ENCODE results near the gene CACNG7. TPM values are rescaled to one million over a fixed set of nuclear protein-coding genes. Genes with fewer than 3 reads are reported as not detected.

CACNG7 gene
- total RNA-seq, 6 experiments from 2014 or later: not detected

- intact Hi-C loops (cut with DNase I): no loop called here
- ATAC-seq: no peak
- H3K27me3 ChIP-seq: peaks cover 0 to 7% of the 10 kb centered on the region in 2 donors
- no peaks in the 10 kb centered on the region for H3K36me3 ChIP-seq
- H3K4me3 ChIP-seq: no peak overlapping the region
- no peaks in the 10 kb centered on the region for H3K9me3 ChIP-seq
- H3K27ac ChIP-seq: no peak overlapping the region
- H3K4me1 ChIP-seq: peaks cover 0 to 7% (median 0%) of the 10 kb centered on the region in 4 donors
- TF ChIP-seq CTCF (IDR thresholded peaks at IDR 0.05): no peak
- no peak for TF ChIP-seq POLR2A (IDR thresholded peaks at IDR 0.05)
- DNase-seq: no peak
- WGBS (ENCODE audit: insufficient coverage, low coverage, low lambda C conversion rate, missing lambda C conversion rate): 72% methylated on average over 10 of the region's 10 CpGs
These were observed 24.0 kb upstream of the CACNG7 start for GRCh38 chr19:53885036-53885435.

DNA sequence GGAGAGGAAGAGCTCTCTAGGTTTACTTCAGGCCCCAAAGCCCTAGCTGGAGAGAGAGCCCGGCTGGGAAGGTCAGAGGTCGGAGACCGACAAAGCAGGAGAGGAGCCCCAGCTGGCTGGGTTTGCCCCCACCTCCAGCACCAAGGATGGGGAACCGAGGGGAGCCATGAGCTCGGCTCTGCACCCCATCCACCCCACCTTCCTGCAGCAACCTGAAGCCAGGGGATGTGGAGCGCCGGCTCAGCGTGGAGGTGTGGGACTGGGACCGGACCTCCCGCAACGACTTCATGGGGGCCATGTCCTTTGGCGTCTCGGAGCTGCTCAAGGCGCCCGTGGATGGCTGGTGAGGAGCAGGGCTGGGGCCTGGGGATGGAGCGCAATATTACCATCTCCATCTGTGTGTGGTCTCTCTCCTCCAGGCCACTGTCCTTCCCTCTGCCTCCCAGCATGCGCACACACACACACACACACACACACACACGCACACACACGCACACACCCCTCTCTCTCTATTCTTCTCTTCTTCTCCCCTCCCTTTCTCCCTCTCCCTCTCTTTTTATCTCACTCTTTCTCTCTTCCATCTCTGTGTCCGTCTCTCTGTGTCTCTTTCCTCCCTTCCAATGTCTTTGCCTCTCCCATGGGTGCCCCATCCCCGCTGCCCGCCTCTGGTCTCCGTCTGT lies 16.6 kb upstream of the CACNG7 start:
- Histone ChIP-seq H3K4me1 (no peaks in the 10 kb centered on the region), H3K27me3 (no peaks in the 10 kb centered on the region), H3K36me3 (no peaks in the 10 kb centered on the region), H3K27ac (no peak overlapping the region), H3K9me3 (no peaks in the 10 kb centered on the region), H3K4me3 (no peak overlapping the region)
- ATAC-seq (no peak), DNase-seq (no peak)
- no peak for TF ChIP-seq POLR2A (IDR thresholded peaks at IDR 0.05)
- TF ChIP-seq CTCF (IDR thresholded peaks at IDR 0.05): no peak
- intact Hi-C loops (cut with DNase I): no loop called here
- WGBS (ENCODE audit: insufficient coverage, low coverage, low lambda C conversion rate, missing lambda C conversion rate): 39% methylated on average over 8 of the region's 23 CpGs

DNA sequence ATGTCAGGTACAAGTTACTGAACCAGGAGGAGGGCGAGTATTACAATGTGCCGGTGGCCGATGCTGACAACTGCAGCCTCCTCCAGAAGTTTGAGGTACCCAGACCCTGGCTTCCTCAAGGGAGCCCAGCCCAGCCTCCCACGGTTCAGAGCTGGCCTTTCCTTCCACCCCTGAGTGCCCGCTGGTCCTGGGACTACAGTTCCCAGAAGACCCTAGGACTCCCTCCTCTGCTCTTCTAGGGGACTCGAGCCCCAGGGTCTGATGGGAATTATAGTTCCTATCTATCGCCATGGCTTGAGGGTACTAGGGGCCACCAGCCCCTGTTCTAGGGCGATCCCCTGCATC lies 16.1 kb upstream of the CACNG7 start:
- 31% methylated on average over 8 of the region's 8 CpGs for WGBS (ENCODE audit: insufficient coverage, low coverage, low lambda C conversion rate, missing lambda C conversion rate)
- no peaks in the 10 kb centered on the region for H3K36me3 ChIP-seq
- no peak overlapping the region for H3K4me3 ChIP-seq
- no peaks in the 10 kb centered on the region for H3K4me1 ChIP-seq
- no peak for DNase-seq
- TF ChIP-seq CTCF (IDR thresholded peaks at IDR 0.05): no peak
- no peak for TF ChIP-seq POLR2A (IDR thresholded peaks at IDR 0.05)
- no peak overlapping the region for H3K27ac ChIP-seq
- no peaks in the 10 kb centered on the region for H3K27me3 ChIP-seq
- intact Hi-C loops (cut with DNase I): no loop called here
- ATAC-seq: no peak
- no peaks in the 10 kb centered on the region for H3K9me3 ChIP-seq

GRCh38 chr19:53894707-53895106 lies 14.4 kb upstream of the CACNG7 start:
- intact Hi-C loops (cut with DNase I): no loop called here

More at GRCh38 chr19:53894707-53895106, 14.4 kb upstream of the CACNG7 start:
- no peak for DNase-seq
- 54% methylated on average over 9 of the region's 9 CpGs for WGBS (ENCODE audit: insufficient coverage, low coverage, low lambda C conversion rate, missing lambda C conversion rate)
- no peaks in the 10 kb centered on the region for H3K9me3 ChIP-seq
- TF ChIP-seq CTCF (IDR thresholded peaks at IDR 0.05) (no peak), POLR2A (IDR thresholded peaks at IDR 0.05) (no peak)
- H3K4me3 ChIP-seq: no peak overlapping the region
- ATAC-seq: no peak
- no peaks in the 10 kb centered on the region for H3K4me1 ChIP-seq
- no peaks in the 10 kb centered on the region for H3K36me3 ChIP-seq
- no peaks in the 10 kb centered on the region for H3K27me3 ChIP-seq
- no peak overlapping the region for H3K27ac ChIP-seq

Measured in right lobe of liver (tissue), 6 donors.